Stimulated activated CD8-positive, alpha-beta memory T cell treated with anti-CD3 and anti-CD28 coated beads, Interleukin-15, amount 100 ng/mL, for 4 hours (primary cell): ENCODE data around the gene TMA7.

ENCODE experiments used
- DNase-seq, 2 donors: peaks; one replicate each; pipeline ENCODE4 v3.0.0-alpha.2; 2020; ENCODE audit warnings: low read depth in 2 of 2

TMA7 gene

GRCh38 chr3:48423241-48423882 lies 16.7 kb upstream of the TMA7 start:
- no peak for DNase-seq

DNA sequence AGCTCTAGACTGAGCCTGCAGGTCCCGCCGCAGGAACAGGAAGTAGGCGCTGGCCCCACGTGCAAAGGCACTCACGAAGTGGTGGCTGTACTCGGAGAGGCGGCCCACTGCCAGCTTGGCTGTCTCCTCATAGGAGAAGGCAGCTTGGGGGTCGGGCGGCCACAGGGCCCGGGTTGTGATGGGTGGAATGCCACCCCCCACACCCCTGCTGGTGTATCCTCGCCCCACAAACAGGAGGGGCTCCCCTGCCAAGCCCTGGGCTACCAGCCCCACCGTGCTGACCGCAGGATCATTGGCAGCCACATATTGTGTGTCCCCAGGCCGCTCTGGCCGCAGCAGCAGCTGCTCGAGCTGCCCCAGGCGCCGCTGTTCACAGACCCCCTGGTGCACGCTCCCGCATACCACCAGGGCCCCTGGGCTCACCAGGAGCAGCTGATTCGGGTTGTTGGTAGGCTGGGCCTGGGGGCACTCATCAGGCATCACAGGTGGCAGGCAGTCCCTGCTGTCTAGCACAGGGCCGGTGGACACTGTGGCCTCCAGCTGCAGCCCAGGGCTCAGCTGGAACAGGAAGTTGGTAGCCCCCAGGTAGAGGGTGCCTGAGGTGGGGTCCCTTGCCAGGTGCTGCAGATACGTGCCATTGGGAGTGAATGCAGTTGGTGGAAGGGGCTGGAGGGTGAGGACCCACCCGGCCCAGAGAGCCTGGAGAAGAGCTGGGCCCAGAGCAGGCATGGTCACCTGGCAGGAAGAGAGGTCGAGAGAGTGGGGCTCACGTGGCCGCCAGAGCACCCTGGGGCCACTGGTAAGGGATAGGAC lies 16.0 kb upstream of the TMA7 start:
- DNase-seq: no peak

- DNase-seq: no peak
Observed at GRCh38 chr3:48425281-48425812, 14.7 kb upstream of the TMA7 start.

- DNase-seq: no peak
Observed at GRCh38 chr3:48426401-48426909, 13.6 kb upstream of the TMA7 start.

GRCh38 chr3:48426944-48427629 lies 13.0 kb upstream of the TMA7 start:
- no peak for DNase-seq

DNA sequence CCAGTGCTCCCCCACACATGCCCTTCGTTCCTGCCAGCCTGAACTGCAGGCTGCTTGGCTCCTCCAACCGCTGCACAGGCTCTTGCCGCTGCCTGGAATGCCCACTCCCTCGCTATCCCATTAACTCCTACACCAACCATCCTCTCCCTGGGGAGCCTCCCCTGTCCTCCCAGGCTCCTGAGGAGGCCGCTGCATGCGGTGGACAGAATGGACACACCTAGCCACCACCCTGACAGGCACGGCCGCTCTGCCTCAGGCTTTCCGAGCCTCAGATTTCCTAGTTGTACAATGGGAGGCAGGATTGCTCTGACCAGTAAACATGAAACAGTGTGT lies 12.5 kb upstream of the TMA7 start:
- no peak for DNase-seq

- DNase-seq: no peak
Observed at GRCh38 chr3:48428088-48428571, 11.9 kb upstream of the TMA7 start.

GRCh38 chr3:48428572-48429316 lies 11.3 kb upstream of the TMA7 start:
- DNase-seq: no peak

DNA sequence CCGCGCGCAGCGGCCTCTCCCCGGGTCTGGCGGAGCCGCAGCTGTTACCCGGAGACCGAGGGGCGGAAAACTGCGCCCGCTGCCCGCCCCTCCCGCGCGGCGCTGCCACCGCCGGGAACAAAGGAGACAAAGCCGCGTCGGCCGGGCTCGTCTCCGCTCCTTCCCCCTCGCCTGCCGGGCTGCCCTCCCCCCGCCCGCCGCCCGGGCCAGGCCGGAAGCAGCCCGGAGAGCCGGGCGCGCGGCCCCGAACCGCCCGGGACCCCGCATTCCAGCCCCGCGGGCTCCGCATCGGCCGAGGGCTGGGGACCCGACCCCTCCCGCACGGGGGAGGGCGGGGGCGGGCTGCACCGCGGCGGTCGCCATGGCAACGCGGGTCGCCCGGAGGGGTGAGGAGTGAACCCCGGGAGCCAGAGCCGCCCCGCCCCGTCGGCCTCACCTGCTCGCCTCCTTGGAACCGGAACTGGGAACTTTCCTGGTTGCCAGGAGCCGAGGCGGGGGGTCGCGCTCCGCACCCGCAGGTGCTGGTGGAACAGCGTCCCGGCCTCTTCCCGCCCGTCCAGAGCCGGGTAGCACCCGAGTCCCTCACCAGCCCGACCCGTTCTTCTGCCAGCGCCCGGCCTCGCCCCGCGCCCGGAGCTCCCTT lies 10.6 kb upstream of the TMA7 start:
- peak; percentile 29 to 49 for DNase-seq

DNA sequence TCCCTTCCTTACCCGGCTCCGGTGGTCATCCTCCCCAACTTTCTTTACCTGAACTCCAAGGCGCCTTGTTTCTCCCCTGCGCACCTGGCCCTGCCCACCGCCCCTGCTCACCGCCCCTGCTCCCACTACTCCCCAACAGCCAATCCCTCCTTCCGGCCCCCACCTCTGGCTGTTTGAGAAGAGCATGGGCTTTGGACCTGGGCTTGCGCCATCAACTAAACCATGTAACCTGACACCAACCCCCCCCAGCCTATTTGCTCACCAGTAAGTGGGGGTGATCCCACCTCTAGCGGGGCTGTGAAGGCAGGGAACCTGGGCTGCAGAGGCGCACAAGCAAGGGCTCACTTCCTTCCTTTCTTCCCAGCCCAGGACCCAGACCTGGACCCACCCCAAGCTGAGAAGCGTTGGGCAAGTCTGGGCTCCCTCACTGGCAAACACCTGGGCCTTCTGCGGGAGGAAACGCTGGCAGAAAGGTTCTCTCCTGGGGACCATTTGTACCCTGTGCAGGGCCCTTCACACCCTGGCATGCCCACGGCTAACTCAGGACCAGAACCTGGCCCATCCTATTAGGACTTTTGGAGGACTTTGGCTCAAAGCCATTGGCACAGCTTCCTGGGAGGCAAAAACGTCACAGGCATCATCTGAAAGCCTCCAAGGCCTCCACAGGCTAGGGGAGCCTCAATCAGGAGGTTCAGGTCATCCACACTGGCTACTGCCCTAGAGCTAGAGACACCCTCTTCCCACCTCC lies 9.9 kb upstream of the TMA7 start, which contains the start of gene PLXNB1:
PLXNB1 (minus strand) TSS at position 127 of the 748 bp plus-strand sequence. CDS start 5,475 bp downstream, outside the sequence.
- no peak for DNase-seq

DNA sequence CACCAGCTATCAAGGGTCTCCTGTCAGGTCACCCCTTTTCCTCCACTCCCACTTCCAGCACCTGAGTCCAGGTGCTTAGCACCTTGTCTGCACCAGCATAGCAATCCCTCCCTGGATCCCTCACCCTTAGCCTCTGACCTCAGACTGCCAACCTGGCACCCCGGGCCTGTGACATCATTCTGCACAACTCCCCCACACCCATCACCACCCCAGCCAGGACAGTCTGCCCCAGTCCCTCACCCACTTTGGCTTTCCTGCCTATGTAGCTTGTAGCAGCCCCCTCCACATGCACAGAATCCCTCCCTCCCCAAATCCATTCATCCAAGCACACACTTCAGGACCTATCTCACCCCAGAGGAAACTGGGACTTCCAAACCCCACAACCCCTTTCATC lies 9.4 kb upstream of the TMA7 start:
- no peak for DNase-seq

GRCh38 chr3:48431224-48432029 lies 8.6 kb upstream of the TMA7 start:
- no peak for DNase-seq

GRCh38 chr3:48432411-48433371 lies 7.4 kb upstream of the TMA7 start:
- no peak for DNase-seq

- no peak for DNase-seq
Observed at GRCh38 chr3:48433472-48434118, 6.5 kb upstream of the TMA7 start.

- no peak for DNase-seq
Observed at GRCh38 chr3:48434591-48435222, 5.3 kb upstream of the TMA7 start.

DNA sequence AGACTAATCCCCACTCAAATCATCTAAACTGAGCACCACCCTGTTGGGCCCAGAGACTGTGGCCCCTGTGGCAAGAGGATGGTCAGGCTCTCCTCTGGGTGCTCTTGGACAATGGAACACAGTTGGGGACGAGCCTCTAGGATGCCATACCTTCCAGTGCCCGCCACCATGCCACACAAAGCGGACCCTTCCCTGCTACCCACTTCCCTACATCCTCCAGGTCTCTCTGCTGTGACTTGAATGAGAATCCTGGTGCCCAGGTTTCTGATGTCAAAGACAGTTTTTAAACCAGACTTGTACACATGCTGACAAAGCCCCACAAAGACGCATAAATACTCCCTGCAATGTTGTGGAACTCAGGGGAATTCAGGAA lies 4.8 kb upstream of the TMA7 start:
- no peak for DNase-seq

GRCh38 chr3:48435774-48436476 lies 4.1 kb upstream of the TMA7 start:
- DNase-seq: peak; percentile 50 to 72
